ENCODE data around the gene C11orf68.

DNA sequence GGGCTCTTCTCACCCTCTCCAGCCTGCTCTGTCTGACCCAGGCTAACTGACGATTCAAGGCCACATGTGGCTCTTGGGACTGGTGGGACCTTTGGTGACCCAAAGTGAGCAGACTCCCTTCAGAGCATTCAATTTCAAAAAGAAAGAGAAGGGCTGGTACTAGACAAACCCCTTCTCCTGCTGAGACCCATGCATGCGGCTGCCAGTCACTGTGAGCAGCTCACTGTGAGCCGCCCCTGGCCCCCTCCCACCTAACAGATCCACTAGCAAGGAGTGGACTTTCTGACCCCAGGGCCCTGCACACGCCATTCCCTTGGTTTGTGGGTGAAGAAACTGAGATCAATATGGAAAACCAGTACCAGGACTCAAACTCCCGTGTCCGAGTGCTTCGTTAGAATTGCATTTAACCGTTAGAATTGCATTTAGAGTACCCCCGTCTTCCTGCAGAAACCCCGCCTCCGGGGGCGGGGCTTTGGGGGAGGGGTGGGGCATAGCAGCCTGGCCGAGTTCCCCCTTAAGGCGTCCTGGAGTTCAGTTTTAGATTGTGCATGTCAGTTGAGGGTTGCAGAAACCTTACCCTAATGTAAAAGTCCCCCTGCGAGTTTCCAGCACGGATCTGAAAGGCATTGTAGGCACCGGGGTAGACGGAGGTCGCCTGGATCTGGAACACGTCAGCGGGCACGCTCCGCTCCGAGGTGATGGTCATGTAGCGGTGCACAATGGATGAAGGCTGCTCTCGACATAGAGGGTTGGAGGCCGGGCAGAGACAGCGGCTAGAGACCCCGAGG, 51.4 kb downstream of the C11orf68 start:
- TF ChIP-seq, protein P1, sequence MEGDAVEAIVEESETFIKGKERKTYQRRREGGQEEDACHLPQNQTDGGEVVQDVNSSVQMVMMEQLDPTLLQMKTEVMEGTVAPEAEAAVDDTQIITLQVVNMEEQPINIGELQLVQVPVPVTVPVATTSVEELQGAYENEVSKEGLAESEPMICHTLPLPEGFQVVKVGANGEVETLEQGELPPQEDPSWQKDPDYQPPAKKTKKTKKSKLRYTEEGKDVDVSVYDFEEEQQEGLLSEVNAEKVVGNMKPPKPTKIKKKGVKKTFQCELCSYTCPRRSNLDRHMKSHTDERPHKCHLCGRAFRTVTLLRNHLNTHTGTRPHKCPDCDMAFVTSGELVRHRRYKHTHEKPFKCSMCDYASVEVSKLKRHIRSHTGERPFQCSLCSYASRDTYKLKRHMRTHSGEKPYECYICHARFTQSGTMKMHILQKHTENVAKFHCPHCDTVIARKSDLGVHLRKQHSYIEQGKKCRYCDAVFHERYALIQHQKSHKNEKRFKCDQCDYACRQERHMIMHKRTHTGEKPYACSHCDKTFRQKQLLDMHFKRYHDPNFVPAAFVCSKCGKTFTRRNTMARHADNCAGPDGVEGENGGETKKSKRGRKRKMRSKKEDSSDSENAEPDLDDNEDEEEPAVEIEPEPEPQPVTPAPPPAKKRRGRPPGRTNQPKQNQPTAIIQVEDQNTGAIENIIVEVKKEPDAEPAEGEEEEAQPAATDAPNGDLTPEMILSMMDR (IDR thresholded peaks at IDR 0.05) = no peak
- no peak for TF ChIP-seq EZH2 (IDR thresholded peaks at IDR 0.05)
- no peak for TF ChIP-seq EZH2phosphoT487 (IDR thresholded peaks at IDR 0.05)

All from neural progenitor cell (in vitro differentiated cells).